MM.1S (cell line): ENCODE data around the gene NPW.
"Not testable (repeated sequence)": the region's sequence is repeated elsewhere in the genome, so short reads cannot be mapped to it uniquely, and the experiment has no call there.

ENCODE experiments used
- EZH2 ChIP-seq: fragments of 300-600 bp; sonication (generic); optimal IDR thresholded peaks from 2 replicates; pipeline ENCODE3; 2017; ENCODE audit warnings: low read depth, mild to moderate bottlenecking, antibody characterized with exemption, low read length, mixed read lengths
- TF ChIP-seq, protein P1 (sequence below): fragments of 300-600 bp; sonication (generic); IDR thresholded peaks from 2 replicates; pipeline ENCODE4 v1.5.1; 2016; ENCODE audit warnings: antibody characterized with exemption, low read length, mixed read lengths

DNA sequence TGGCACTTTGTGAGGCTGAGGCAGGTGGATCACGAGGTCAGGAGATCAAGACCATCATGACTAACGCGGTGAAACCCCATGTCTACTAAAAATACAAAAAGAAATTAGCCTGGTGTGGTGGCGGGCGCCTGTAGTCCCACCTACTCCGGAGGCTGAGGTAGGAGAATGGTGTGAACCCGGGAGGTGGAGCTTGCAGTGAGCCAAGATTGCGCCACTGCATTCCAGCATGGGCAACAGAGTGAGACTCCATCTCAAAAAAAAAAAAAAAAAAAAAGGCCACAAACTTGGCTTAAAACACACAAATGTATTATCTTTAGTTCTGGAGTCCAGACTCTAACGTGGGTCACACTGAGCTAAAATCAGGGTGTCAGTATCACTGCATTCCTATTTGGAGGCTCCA is 7.9 kb upstream of the NPW start:
- TF ChIP-seq, protein P1, sequence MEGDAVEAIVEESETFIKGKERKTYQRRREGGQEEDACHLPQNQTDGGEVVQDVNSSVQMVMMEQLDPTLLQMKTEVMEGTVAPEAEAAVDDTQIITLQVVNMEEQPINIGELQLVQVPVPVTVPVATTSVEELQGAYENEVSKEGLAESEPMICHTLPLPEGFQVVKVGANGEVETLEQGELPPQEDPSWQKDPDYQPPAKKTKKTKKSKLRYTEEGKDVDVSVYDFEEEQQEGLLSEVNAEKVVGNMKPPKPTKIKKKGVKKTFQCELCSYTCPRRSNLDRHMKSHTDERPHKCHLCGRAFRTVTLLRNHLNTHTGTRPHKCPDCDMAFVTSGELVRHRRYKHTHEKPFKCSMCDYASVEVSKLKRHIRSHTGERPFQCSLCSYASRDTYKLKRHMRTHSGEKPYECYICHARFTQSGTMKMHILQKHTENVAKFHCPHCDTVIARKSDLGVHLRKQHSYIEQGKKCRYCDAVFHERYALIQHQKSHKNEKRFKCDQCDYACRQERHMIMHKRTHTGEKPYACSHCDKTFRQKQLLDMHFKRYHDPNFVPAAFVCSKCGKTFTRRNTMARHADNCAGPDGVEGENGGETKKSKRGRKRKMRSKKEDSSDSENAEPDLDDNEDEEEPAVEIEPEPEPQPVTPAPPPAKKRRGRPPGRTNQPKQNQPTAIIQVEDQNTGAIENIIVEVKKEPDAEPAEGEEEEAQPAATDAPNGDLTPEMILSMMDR, result not testable (repeated sequence)
- TF ChIP-seq EZH2, result not testable (repeated sequence)
